AG09319 (cell line): ENCODE measurements around the gene ERLEC1.

Experiments used
- DNase-seq: peaks from one replicate; pipeline ENCODE4 v3.0.0-alpha.2; 2010; ENCODE audit warnings: low read depth; ENCODE audit errors: extremely low read depth
- TF ChIP-seq, protein P1 (sequence below): IDR thresholded peaks from 2 replicates; pipeline ENCODE4 v1.5.1; 2011; ENCODE audit warnings: low read depth, mild to moderate bottlenecking, inconsistent platforms, low read length, moderate library complexity

ERLEC1 gene

DNA sequence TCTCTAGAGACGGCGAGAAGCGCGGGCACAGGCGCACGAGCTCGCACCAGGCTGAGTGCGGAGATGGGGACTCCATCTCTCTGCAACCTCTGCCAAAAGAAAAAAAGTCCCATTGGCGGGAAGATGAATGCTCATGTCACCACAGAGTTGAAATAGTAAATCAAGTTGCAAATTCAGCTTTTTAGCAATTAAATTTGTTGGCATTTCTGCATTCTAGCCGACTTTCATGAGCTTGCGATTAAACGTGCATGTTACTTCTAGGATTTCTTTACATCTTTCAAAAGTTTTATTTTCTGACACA is 18.7 kb upstream of the ERLEC1 start:
- DNase-seq = no peak
- TF ChIP-seq, protein P1, sequence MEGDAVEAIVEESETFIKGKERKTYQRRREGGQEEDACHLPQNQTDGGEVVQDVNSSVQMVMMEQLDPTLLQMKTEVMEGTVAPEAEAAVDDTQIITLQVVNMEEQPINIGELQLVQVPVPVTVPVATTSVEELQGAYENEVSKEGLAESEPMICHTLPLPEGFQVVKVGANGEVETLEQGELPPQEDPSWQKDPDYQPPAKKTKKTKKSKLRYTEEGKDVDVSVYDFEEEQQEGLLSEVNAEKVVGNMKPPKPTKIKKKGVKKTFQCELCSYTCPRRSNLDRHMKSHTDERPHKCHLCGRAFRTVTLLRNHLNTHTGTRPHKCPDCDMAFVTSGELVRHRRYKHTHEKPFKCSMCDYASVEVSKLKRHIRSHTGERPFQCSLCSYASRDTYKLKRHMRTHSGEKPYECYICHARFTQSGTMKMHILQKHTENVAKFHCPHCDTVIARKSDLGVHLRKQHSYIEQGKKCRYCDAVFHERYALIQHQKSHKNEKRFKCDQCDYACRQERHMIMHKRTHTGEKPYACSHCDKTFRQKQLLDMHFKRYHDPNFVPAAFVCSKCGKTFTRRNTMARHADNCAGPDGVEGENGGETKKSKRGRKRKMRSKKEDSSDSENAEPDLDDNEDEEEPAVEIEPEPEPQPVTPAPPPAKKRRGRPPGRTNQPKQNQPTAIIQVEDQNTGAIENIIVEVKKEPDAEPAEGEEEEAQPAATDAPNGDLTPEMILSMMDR = no peak

DNA sequence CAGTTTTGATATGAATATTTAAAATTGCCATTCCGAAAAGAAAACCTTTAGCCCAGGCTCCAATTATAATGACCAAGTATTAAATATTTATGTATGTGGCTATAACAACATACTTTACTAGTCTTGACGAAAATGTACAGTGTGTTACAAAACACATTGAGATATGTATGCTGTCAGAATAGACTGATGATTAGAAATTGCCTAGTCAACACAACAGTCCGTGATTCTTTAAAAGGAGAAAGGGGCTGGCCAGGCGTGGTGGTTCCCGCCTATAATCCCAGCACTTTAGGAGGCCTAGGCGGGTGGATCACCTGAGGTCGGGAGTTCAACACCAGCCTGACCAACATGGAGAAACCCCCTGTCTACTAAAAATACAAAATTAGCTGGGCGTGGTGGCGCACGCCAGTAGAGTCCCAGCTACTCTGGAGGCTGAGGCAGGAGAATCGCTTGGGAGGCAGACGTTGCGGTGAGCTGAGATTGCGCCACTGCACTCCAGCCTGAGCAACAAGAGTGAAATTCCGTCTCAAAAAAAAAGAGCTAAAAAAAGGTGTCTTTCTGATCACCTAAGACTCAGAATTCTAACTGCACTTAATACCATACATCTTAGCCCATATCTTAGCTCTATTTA is 17.4 kb upstream of the ERLEC1 start:
- TF ChIP-seq, protein P1 = no peak
- no peak for DNase-seq

DNA sequence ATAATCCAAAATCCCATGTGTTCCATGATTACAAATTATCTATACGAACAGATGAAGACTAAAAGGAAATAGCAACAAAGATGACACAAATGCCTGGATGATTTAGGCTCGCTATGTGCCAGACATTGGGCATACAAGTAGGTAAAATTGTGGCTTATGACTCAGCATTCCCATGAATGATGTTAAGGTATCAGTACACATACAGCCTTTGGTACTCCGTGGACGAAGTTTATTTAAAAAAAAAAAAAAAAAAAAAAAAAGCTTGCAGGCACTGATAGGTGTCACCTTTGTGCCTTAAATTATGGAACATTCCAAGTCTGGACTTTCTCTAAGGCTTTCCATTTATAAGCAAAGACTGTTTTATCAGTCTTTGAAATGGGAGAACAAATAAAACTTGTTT is 16.6 kb upstream of the ERLEC1 start:
- DNase-seq = no peak
- TF ChIP-seq, protein P1 = no peak

DNA sequence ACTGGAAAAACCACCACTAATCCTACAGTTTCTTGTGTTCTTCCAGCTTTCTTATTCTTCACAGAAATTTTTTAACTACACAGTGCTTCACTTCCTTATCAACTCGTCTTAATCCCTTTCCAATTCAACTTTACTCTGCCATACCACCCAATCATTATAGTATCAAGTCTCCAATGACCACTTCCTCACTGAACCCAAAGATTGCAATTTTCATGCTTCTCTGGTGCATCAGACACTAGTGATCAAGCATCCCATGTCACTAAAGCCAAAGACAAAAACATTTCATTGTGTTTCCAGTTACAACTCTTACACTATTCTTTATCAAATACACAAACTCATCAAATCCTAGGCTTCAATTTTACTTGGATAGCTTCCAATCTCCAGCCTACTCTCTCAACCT is 9.7 kb upstream of the ERLEC1 start:
- TF ChIP-seq, protein P1 = no peak
- no peak for DNase-seq

DNA sequence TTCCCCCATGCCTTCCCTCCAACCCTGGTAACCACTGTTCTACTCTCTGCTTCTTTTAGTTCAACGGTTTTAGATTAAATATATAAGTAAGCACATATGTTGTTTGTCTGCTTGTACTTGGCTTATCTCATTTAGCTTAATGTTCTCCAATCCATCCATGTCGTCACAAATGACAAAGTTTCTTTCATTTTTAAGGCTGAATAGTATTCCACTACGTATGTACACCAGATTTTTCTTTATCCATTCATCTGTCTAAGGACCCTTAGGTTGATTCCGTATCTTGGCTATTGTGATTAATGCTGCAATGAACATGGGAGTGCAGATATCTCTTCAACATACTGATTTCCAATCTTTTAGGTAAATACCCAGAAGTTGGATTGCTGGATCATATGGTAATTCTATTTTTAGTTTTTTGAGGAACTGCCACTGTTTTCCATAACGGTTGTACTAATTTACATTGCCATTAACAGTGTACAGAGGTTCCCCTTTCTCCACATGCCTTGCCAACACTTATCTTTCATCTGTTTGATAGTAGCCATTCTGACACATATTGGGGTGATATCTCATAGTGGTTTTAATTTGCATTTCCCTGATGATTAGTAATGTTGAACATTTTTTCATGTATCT is 8.2 kb upstream of the ERLEC1 start:
- TF ChIP-seq, protein P1 = no peak
- no peak for DNase-seq

DNA sequence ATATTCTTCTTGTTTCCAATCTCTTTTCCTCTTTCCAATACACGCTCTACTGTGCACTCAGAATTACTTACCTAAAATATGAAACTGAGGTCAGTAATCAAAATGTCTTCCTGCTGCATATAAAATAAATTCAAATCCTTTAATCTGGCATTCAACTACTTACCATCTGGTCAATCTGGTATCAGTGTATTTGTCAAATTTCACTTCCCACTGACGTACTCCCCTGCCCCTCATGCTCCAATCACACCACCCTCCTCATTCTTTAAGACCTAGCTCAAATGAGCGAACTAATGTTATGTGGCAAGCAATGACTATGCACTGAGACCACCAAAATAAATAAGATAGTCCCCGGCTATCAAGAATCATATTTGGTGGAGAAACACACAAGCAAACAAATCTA is 6.8 kb upstream of the ERLEC1 start:
- TF ChIP-seq, protein P1 = no peak

DNA sequence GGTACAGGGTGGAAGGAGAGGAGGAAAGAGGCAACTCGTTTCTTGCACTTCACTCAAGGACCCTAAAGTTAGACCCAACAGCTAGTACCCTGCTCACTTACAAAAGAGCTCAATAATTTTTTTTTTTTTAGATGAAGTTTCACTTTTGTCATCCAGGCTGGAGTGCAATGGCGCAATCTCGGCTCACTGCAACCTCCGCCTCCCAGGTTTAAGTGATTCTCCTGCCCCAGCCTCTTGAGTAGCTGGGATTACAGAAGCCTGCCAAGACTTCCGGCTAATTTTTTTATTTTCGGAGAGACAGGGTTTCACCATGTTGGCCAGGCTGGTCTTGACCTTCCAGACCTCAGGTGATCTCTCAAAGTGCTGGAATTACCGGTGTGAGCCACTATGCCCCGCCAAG is 4.2 kb upstream of the ERLEC1 start:
- no peak for DNase-seq
- TF ChIP-seq, protein P1 = no peak

More for the DNA sequence above, 6.8 kb upstream of the ERLEC1 start:
- DNase-seq = no peak
